Neural cell (in vitro differentiated cells): ENCODE results near the gene COQ4. TPM values are rescaled to one million over a fixed set of nuclear protein-coding genes. Genes with fewer than 3 reads are reported as not detected.

Experiments used
- H2AFZ ChIP-seq: fragments of 200-600, 300-800 bp; sonication (generic), shearing (Covaris generic); 2 replicates; pipeline ENCODE4 v1.6.0; 2014; ENCODE audit warnings: low read depth, mild to moderate bottlenecking, antibody characterized with exemption, low read length, moderate library complexity
- H3F3A ChIP-seq: fragments of 200-600 bp; shearing (Covaris generic); 2 replicates; pipeline ENCODE4 v1.6.1; 2016; ENCODE audit warnings: mild to moderate bottlenecking, moderate library complexity, mixed read lengths, antibody characterized with exemption, low read length; ENCODE audit not compliant: insufficient read depth, poor library complexity, severe bottlenecking
- H3K27ac ChIP-seq: fragments of 200-600, 300-800 bp; sonication (generic), shearing (Covaris generic); 2 replicates; pipeline ENCODE4 v1.5.1; 2014; ENCODE audit warnings: mild to moderate bottlenecking, low read length, moderate library complexity
- H3K27me3 ChIP-seq: fragments of 300-800, 200-600 bp; sonication (generic), shearing (Covaris generic); 2 replicates; pipeline ENCODE4 v1.6.0; 2014; ENCODE audit warnings: mild to moderate bottlenecking, low read depth, low read length, moderate library complexity; ENCODE audit not compliant: insufficient read depth
- H3K36me3 ChIP-seq: fragments of 300-800, 200-600 bp; sonication (generic), shearing (Covaris generic); 2 replicates; pipeline ENCODE4 v1.5.1; 2014; ENCODE audit warnings: mild to moderate bottlenecking, antibody characterized with exemption, low read length, moderate library complexity; ENCODE audit not compliant: insufficient read depth
- H3K4me2 ChIP-seq: fragments of 300-800, 200-600 bp; sonication (generic), shearing (Covaris generic); 2 replicates; pipeline ENCODE4 v1.6.0; 2014; ENCODE audit warnings: mild to moderate bottlenecking, low read length
- H3K4me3 ChIP-seq: fragments of 300-800, 200-600 bp; sonication (generic), shearing (Covaris generic); 2 replicates; pipeline ENCODE4 v1.5.1; 2014; ENCODE audit warnings: mild to moderate bottlenecking, low read length, moderate library complexity
- H3K79me2 ChIP-seq: fragments of 200-600 bp; shearing (Covaris generic); replicated peaks from 2 replicates; pipeline ENCODE4 v1.6.0; 2014; ENCODE audit warnings: mild to moderate bottlenecking, low read length, moderate library complexity; ENCODE audit not compliant: insufficient read depth
- H3K9ac ChIP-seq: fragments of 300-800, 200-600 bp; sonication (generic), shearing (Covaris generic); 2 replicates; pipeline ENCODE4 v1.6.1; 2016; ENCODE audit warnings: mild to moderate bottlenecking, low read length, mixed read lengths
- H3K9me2 ChIP-seq: fragments of 200-600 bp; shearing (Covaris generic); 2 replicates; pipeline ENCODE4 v1.6.1; 2016; ENCODE audit warnings: mild to moderate bottlenecking, low read length, mixed read lengths; ENCODE audit not compliant: insufficient read depth
- H3K9me3 ChIP-seq: fragments of 200-600, 300-800 bp; sonication (generic), shearing (Covaris generic); 2 replicates; pipeline ENCODE4 v1.6.1; 2016; ENCODE audit warnings: mild to moderate bottlenecking, mixed run types, low read length, moderate library complexity, mixed read lengths
- H4K20me1 ChIP-seq: fragments of 200-600 bp; shearing (Covaris generic); 2 replicates; pipeline ENCODE4 v1.6.1; 2016; ENCODE audit warnings: mild to moderate bottlenecking, mixed run types; ENCODE audit not compliant: insufficient read depth
- CTCF ChIP-seq: fragments of 450-650 bp; IDR thresholded peaks from 2 replicates; pipeline ENCODE4 v1.5.1; 2014; ENCODE audit warnings: antibody characterized with exemption, mild to moderate bottlenecking, moderate library complexity; ENCODE audit not compliant: poor library complexity, severe bottlenecking
- EP300 ChIP-seq: fragments of 450-650 bp; conservative IDR thresholded peaks from 2 replicates; pipeline ENCODE4 v1.6.1; 2014; ENCODE audit warnings: antibody characterized with exemption, mild to moderate bottlenecking, moderate library complexity; ENCODE audit not compliant: poor library complexity, severe bottlenecking
- EZH2 ChIP-seq: fragments of 200-600, 300-800 bp; shearing (Covaris generic), sonication (generic); IDR thresholded peaks from 2 replicates; pipeline ENCODE4 v1.6.1; 2014; ENCODE audit warnings: antibody characterized with exemption, low read length, borderline replicate concordance, mild to moderate bottlenecking; ENCODE audit not compliant: insufficient read depth, poor library complexity, severe bottlenecking
- MXI1 ChIP-seq: fragments of 450-650 bp; conservative IDR thresholded peaks from 2 replicates; pipeline ENCODE4 v1.6.1; 2014; ENCODE audit warnings: antibody characterized with exemption, mild to moderate bottlenecking; ENCODE audit not compliant: poor library complexity, severe bottlenecking
- POLR2AphosphoS5 ChIP-seq: IDR thresholded peaks from 2 replicates; pipeline ENCODE4 v1.6.1; 2012
- RAD21 ChIP-seq: fragments of 450-650 bp; conservative IDR thresholded peaks from 2 replicates; pipeline ENCODE4 v1.6.1; 2014; ENCODE audit warnings: antibody characterized with exemption, mild to moderate bottlenecking, moderate library complexity
- REST ChIP-seq: IDR thresholded peaks from 2 replicates; pipeline ENCODE4 v1.6.1; 2012; ENCODE audit warnings: borderline replicate concordance
- SMC3 ChIP-seq: fragments of 450-650 bp; conservative IDR thresholded peaks from 2 replicates; pipeline ENCODE4 v1.6.1; 2014; ENCODE audit warnings: antibody characterized with exemption, mild to moderate bottlenecking, moderate library complexity; ENCODE audit not compliant: poor library complexity
- TAF1 ChIP-seq: IDR thresholded peaks from 2 replicates; pipeline ENCODE4 v1.6.1; 2012; ENCODE audit warnings: low read depth
- polyA plus RNA-seq: library from polyadenylated mRNA; depleted of rRNA; stranded (reverse); fragments of >200 nt; gene quantifications from 2 replicates; pipeline ENCODE4 v1.2.3, GENCODE V29; 2014

Gene COQ4
- polyA plus RNA-seq, 1 donor from 2014 or later: 108 TPM

- Histone ChIP-seq H3K79me2 (peaks cover 26% of the 10 kb centered on the region), H3K9me2 (no peaks in the 10 kb centered on the region), H3K27me3 (no peaks in the 10 kb centered on the region), H2AFZ (no peak overlapping the region), H3K9ac (no peak overlapping the region), H3K27ac (no peak overlapping the region), H3K4me3 (no peak overlapping the region), H3K4me2 (no peak overlapping the region), H3K36me3 (no peaks in the 10 kb centered on the region), H4K20me1 (no peaks in the 10 kb centered on the region), H3F3A (no peaks in the 10 kb centered on the region), H3K9me3 (no peaks in the 10 kb centered on the region)
- no peak for TF ChIP-seq EZH2
- no peak for TF ChIP-seq MXI1
- no peak for TF ChIP-seq TAF1
- TF ChIP-seq RAD21: no peak
- no peak for TF ChIP-seq REST
- no peak for TF ChIP-seq POLR2AphosphoS5
- no peak for TF ChIP-seq EP300
- TF ChIP-seq CTCF: no peak
- TF ChIP-seq SMC3: no peak
Observed at GRCh38 chr9:128325629-128326028, 3.0 kb downstream of the COQ4 start.

GRCh38 chr9:128333451-128333869, 10.8 kb downstream of the COQ4 start:
- Histone ChIP-seq H2AFZ (no peak overlapping the region), H3K9me3 (no peaks in the 10 kb centered on the region), H3K9me2 (no peaks in the 10 kb centered on the region), H3K9ac (no peak overlapping the region), H3K27ac (no peak overlapping the region), H3K4me3 (no peak overlapping the region), H3K4me2 (no peak overlapping the region), H3F3A (no peaks in the 10 kb centered on the region), H3K36me3 (no peaks in the 10 kb centered on the region), H3K79me2 (no peaks in the 10 kb centered on the region), H4K20me1 (no peaks in the 10 kb centered on the region), H3K27me3 (no peaks in the 10 kb centered on the region)
- TF ChIP-seq REST: no peak
- TF ChIP-seq EP300: no peak
- no peak for TF ChIP-seq SMC3
